H1 (cell line): ENCODE data around the gene TMEM209. TPM values are rescaled to one million over a fixed set of nuclear protein-coding genes. Genes with fewer than 3 reads are reported as not detected.

ENCODE experiments used
- CTCF ChIA-PET: fragments of 300-600 bp; sonication (Branson Sonifier 250); formaldehyde crosslinking; loops from one replicate; lab custom pipeline; 2021; ENCODE audit not compliant: partially characterized antibody; lab: Charles Lee
- POLR2A ChIA-PET: fragments of 300-600 bp; sonication (Branson Sonifier 250); formaldehyde crosslinking; loops from one replicate; lab custom pipeline; 2021; ENCODE audit warnings: inconsistent platforms; ENCODE audit not compliant: partially characterized antibody; lab: Charles Lee
- DNase-seq, 2 experiments: peaks; one replicate each; pipeline versions ENCODE4 v3.0.0 to v3.0.0-alpha.2; 2010 to 2022; ENCODE audit warnings: low spot score in 2 of 2, low read depth in 1 of 2, mixed read lengths in 1 of 2
- FAIRE-seq: peaks from 2 replicates; lab custom pipeline; 2011; peaks lifted over from hg19 to GRCh38; lab: Jason Lieb, UNC
- H2AFZ ChIP-seq: 2 replicates; pipeline ENCODE4 v1.8.1; 2012; ENCODE audit warnings: low read length, inconsistent platforms
- H2AK5ac ChIP-seq: 2 replicates; pipeline ENCODE4 v1.6.1; 2013; ENCODE audit warnings: low read depth, low read length
- H2BK120ac ChIP-seq: replicated peaks from 2 replicates; pipeline ENCODE3; 2013; ENCODE audit warnings: low read depth, low read length, inconsistent platforms
- H2BK12ac ChIP-seq: 2 replicates; pipeline ENCODE4 v1.6.1; 2013; ENCODE audit warnings: low read depth, low read length
- H2BK15ac ChIP-seq: 2 replicates; pipeline ENCODE4 v1.6.1; 2013; ENCODE audit warnings: low read length
- H2BK20ac ChIP-seq: 2 replicates; pipeline ENCODE4 v1.6.1; 2013; ENCODE audit warnings: low read length
- H2BK5ac ChIP-seq: 2 replicates; pipeline ENCODE4 v1.6.1; 2013; ENCODE audit warnings: low read depth, low read length
- H3K14ac ChIP-seq: 2 replicates; pipeline ENCODE4 v1.6.1; 2013; ENCODE audit warnings: inconsistent platforms; ENCODE audit not compliant: insufficient read length
- H3K18ac ChIP-seq: 2 replicates; pipeline ENCODE4 v1.6.1; 2013; ENCODE audit warnings: low read length; ENCODE audit errors: extremely low read depth
- H3K23ac ChIP-seq: 2 replicates; pipeline ENCODE4 v1.6.1; 2013; ENCODE audit warnings: inconsistent platforms; ENCODE audit not compliant: insufficient read length
- H3K23me2 ChIP-seq: 2 replicates; pipeline ENCODE4 v1.6.1; 2013; ENCODE audit warnings: low read depth, low read length
- H3K27ac ChIP-seq: 2 replicates; pipeline ENCODE4 v1.6.1; 2011; ENCODE audit warnings: low read depth, low read length, inconsistent platforms
- H3K27me3 ChIP-seq, 4 experiments: replicated peaks in 1 of 4; 1 replicate in 1 of 4; 2 replicates in 3 of 4; pipeline versions ENCODE4 v1.6.1 to v1.8.1; 2011 to 2013; ENCODE audit warnings: low read length in 3 of 4, mild to moderate bottlenecking in 3 of 4, inconsistent platforms in 2 of 4, mixed read lengths in 2 of 4, moderate library complexity in 1 of 4; ENCODE audit not compliant: control insufficient read depth in 3 of 4, insufficient read depth in 3 of 4; ENCODE audit errors: extremely low read depth in 1 of 4
- H3K36me3 ChIP-seq, 4 experiments: 2 replicates each; pipeline versions ENCODE4 v1.6.1 to v1.8.1; 2011 to 2013; ENCODE audit warnings: mild to moderate bottlenecking in 4 of 4, low read length in 3 of 4, moderate library complexity in 2 of 4, control low read depth in 1 of 4, inconsistent platforms in 1 of 4; ENCODE audit not compliant: insufficient read depth in 4 of 4, control insufficient read depth in 2 of 4
- H3K4ac ChIP-seq: replicated peaks from 2 replicates; pipeline ENCODE3; 2013; ENCODE audit warnings: low read length, low read depth, mixed read lengths, inconsistent platforms; ENCODE audit not compliant: insufficient read length
- H3K4me1 ChIP-seq, 4 experiments: replicated peaks in 1 of 4; 1 replicate in 1 of 4; 2 replicates in 3 of 4; pipeline versions ENCODE4 v1.6.1 to v1.8.1; 2011 to 2013; ENCODE audit warnings: low read length in 3 of 4, inconsistent platforms in 2 of 4, mixed read lengths in 1 of 4; ENCODE audit not compliant: insufficient read depth in 4 of 4, control insufficient read depth in 3 of 4
- H3K4me2 ChIP-seq, 2 experiments: 2 replicates each; pipeline versions ENCODE4 v1.6.1 to v1.8.1; 2011 to 2013; ENCODE audit warnings: low read depth in 2 of 2, low read length in 2 of 2, control low read depth in 1 of 2, inconsistent platforms in 1 of 2, mild to moderate bottlenecking in 1 of 2; ENCODE audit not compliant: insufficient read depth in 1 of 2
- H3K4me3 ChIP-seq, 4 experiments: fragments of 200-600, 300-600 bp in 1 of 4; sonication (generic), shearing (Covaris generic), sonication (Bioruptor Twin) in 1 of 4; 2 replicates each; pipeline versions ENCODE4 v1.5.1 to v1.8.1; 2011 to 2016; ENCODE audit warnings: low read length in 4 of 4, low read depth in 3 of 4, control low read depth in 2 of 4, inconsistent platforms in 2 of 4, mild to moderate bottlenecking in 2 of 4, mixed read lengths in 1 of 4, moderate library complexity in 1 of 4; ENCODE audit not compliant: insufficient read depth in 2 of 4; ENCODE audit errors: extremely low read depth in 1 of 4
- H3K56ac ChIP-seq: replicated peaks from 2 replicates; pipeline ENCODE3; 2013; ENCODE audit warnings: low read depth, mild to moderate bottlenecking, mixed read lengths, low read length, inconsistent platforms; ENCODE audit not compliant: insufficient read length
- H3K79me1 ChIP-seq: 2 replicates; pipeline ENCODE4 v1.6.1; 2013; ENCODE audit warnings: low read depth, low read length, control low read depth
- H3K79me2 ChIP-seq, 2 experiments: 2 replicates each; pipeline versions ENCODE4 v1.6.1 to v1.8.1; 2012 to 2013; ENCODE audit warnings: low read length in 2 of 2, mild to moderate bottlenecking in 2 of 2, inconsistent platforms in 1 of 2; ENCODE audit not compliant: insufficient read depth in 2 of 2, control insufficient read depth in 1 of 2
- H3K9ac ChIP-seq, 4 experiments: replicated peaks in 1 of 4; 1 replicate in 1 of 4; 2 replicates in 3 of 4; pipeline versions ENCODE4 v1.6.1 to v1.8.1; 2011 to 2013; ENCODE audit warnings: low read depth in 3 of 4, low read length in 3 of 4, control low read depth in 2 of 4, mild to moderate bottlenecking in 2 of 4, moderate library complexity in 2 of 4, inconsistent platforms in 1 of 4; ENCODE audit errors: extremely low read depth in 1 of 4
- H3K9me3 ChIP-seq, 2 experiments: 2 replicates each; pipeline versions ENCODE4 v1.6.1 to v1.8.1; 2012 to 2013; ENCODE audit warnings: mild to moderate bottlenecking in 2 of 2, moderate library complexity in 2 of 2, control low read depth in 1 of 2, inconsistent platforms in 1 of 2, low read depth in 1 of 2, low read length in 1 of 2, mixed read lengths in 1 of 2; ENCODE audit not compliant: insufficient read depth in 2 of 2
- H4K20me1 ChIP-seq, 2 experiments: replicated peaks in 1 of 2; 2 replicates each; pipeline versions ENCODE3 to v1.8.1; 2011 to 2013; ENCODE audit warnings: inconsistent platforms in 2 of 2, low read length in 2 of 2, mild to moderate bottlenecking in 1 of 2; ENCODE audit not compliant: insufficient read depth in 2 of 2, control insufficient read depth in 1 of 2
- H4K5ac ChIP-seq: 2 replicates; pipeline ENCODE4 v1.6.1; 2013; ENCODE audit warnings: low read length, low read depth, mixed read lengths, inconsistent platforms; ENCODE audit not compliant: insufficient read length
- H4K8ac ChIP-seq: 2 replicates; pipeline ENCODE4 v1.8.0; 2013; ENCODE audit warnings: mild to moderate bottlenecking, moderate library complexity, low read length, inconsistent platforms; ENCODE audit not compliant: insufficient read depth; ENCODE audit errors: extremely low read depth
- H4K91ac ChIP-seq: replicated peaks from 2 replicates; pipeline ENCODE3; 2013; ENCODE audit warnings: low read length, mixed read lengths, inconsistent platforms; ENCODE audit not compliant: insufficient read length
- EP300 ChIP-seq, 2 experiments: IDR thresholded peaks; 1 replicate in 1 of 2; 2 replicates in 1 of 2; pipeline ENCODE4 v1.6.1; 2011 to 2012; ENCODE audit warnings: low read depth in 2 of 2, low read length in 2 of 2, mild to moderate bottlenecking in 2 of 2, borderline replicate concordance in 1 of 2, inconsistent platforms in 1 of 2, moderate library complexity in 1 of 2
- FOSL1 ChIP-seq: IDR thresholded peaks from 2 replicates; pipeline ENCODE4 v1.6.1; 2011; ENCODE audit warnings: mild to moderate bottlenecking, low read depth, low read length, moderate library complexity; ENCODE audit not compliant: insufficient read depth
- HDAC6 ChIP-seq: IDR thresholded peaks from one replicate; pipeline ENCODE4 v1.7.1; 2012; ENCODE audit warnings: low read depth, mild to moderate bottlenecking, inconsistent platforms, low read length, moderate library complexity
- NANOG ChIP-seq: IDR thresholded peaks from 2 replicates; pipeline ENCODE4 v1.6.1; 2011; ENCODE audit warnings: low read length, low read depth, mild to moderate bottlenecking, inconsistent platforms; ENCODE audit not compliant: insufficient read depth, poor library complexity, severe bottlenecking
- NRF1 ChIP-seq: IDR thresholded peaks from 2 replicates; pipeline ENCODE4 v1.6.1; 2011; ENCODE audit warnings: mild to moderate bottlenecking, low read depth, low read length, improper control_type of control experiment
- POLR2AphosphoS5 ChIP-seq: IDR thresholded peaks from 2 replicates; pipeline ENCODE4 v1.6.1; 2011; ENCODE audit warnings: low read depth, low read length
- POU5F1 ChIP-seq: IDR thresholded peaks from 2 replicates; pipeline ENCODE4 v1.6.1; 2011; ENCODE audit warnings: low read depth, mild to moderate bottlenecking, low read length, moderate library complexity
- SAP30 ChIP-seq: fragments of 300-600 bp; sonication (generic); IDR thresholded peaks from 2 replicates; pipeline ENCODE4 v1.7.1; 2012; ENCODE audit warnings: low read length, moderate library complexity, mild to moderate bottlenecking, inconsistent platforms; ENCODE audit not compliant: insufficient read depth, insufficient replicate concordance
- SIX5 ChIP-seq: IDR thresholded peaks from 2 replicates; pipeline ENCODE4 v1.6.1; 2011; ENCODE audit warnings: mild to moderate bottlenecking, low read depth, low read length
- SRF ChIP-seq: IDR thresholded peaks from 2 replicates; pipeline ENCODE4 v1.6.1; 2011; ENCODE audit warnings: mild to moderate bottlenecking, low read depth, low read length, moderate library complexity
- TEAD4 ChIP-seq: IDR thresholded peaks from 2 replicates; pipeline ENCODE4 v1.6.1; 2012; ENCODE audit warnings: low read depth, low read length, inconsistent platforms, mixed read lengths
- WGBS, 2 experiments: shearing (Covaris generic) in 1 of 2; methylation state at CpG; one replicate each; pipeline versions ENCODE4 v1.1.6 to v1.1.7; 2013 to 2015; ENCODE audit warnings: low lambda C conversion rate in 2 of 2, mixed read lengths in 2 of 2, inconsistent platforms in 1 of 2, low coverage in 1 of 2, missing lambda C conversion rate in 1 of 2; ENCODE audit not compliant: insufficient replicate concordance in 2 of 2, insufficient coverage in 1 of 2, insufficient read length in 1 of 2; ENCODE audit errors: extremely low coverage in 1 of 2, missing lambda C conversion rate in 1 of 2; 5-methylcytosine and 5-hydroxymethylcytosine counted together
- polyA plus RNA-seq, 7 experiments: library from polyadenylated mRNA; depleted of rRNA in 3 of 7; stranded (reverse) in 5 of 7; unstranded in 2 of 7; fragments of >200 nt in 5 of 7; fragments of 200-250 nt in 2 of 7; gene quantifications; 1 replicate in 5 of 7; 2 replicates in 1 of 7; 4 replicates in 1 of 7; pipeline versions ENCODE4 v1.2.1 to v1.2.3, GENCODE V29; 2011 to 2013; ENCODE audit warnings: missing spikeins in 2 of 7, mixed read lengths in 2 of 7
- total RNA-seq: library from RNA; stranded (reverse); fragmentation: NEBNext Ultra II Directional; extraction: Animal tissue kit (Norgen Biotek cat#: 25700); gene quantifications from 2 replicates; pipeline ENCODE4 v1.2.1, GENCODE V29; 2021

The TMEM209 gene
- total and polyA plus RNA-seq, 2 of the 8 experiments (the other 6 are each of a cell fraction or from before 2014, with no cell fraction given), result 28.5 to 30.5 TPM

DNA sequence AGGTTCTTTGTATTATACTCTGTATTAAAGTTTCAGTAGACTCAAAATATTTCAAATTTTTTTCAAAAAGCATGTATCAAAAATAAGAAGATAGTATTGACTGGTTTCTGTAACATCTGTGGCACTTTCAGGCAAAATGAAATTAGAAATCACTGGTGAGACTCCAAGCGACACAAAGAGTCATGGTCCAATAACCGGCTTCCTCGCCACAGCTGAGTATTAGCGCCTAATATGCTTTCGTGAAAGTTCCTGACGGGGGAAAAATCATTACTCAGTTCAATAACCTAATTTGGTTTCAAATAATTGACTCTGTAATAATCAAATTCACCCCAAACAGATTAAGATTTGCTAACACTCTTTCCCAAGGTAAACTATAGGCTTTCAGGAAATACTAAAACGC, 13.4 kb downstream of the TMEM209 start:
- Histone ChIP-seq H4K5ac (no peak overlapping the region), H2BK5ac (no peak overlapping the region), H3K56ac (no peak overlapping the region), H2BK12ac (no peak overlapping the region), H2BK120ac (no peak overlapping the region), H3K4ac (no peak overlapping the region), H2AK5ac (no peak overlapping the region), H3K27ac (no peak overlapping the region), H4K20me1 (no peaks in the 10 kb centered on the region), H4K8ac (no peak overlapping the region), H3K14ac (no peak overlapping the region), H2AFZ (no peak overlapping the region), H3K4me2 (no peak overlapping the region), H3K9me3 (no peaks in the 10 kb centered on the region), H2BK15ac (no peak overlapping the region), H3K4me3 (no peak overlapping the region), H2BK20ac (no peak overlapping the region), H3K4me1 (no peaks in the 10 kb centered on the region), H3K9ac (no peak overlapping the region), H3K36me3 (peaks cover 0 to 46% (median 12%) of the 10 kb centered on the region in 4 experiments; a peak in 5 of 8 replicates), H3K18ac (no peak overlapping the region), H3K79me1 (no peaks in the 10 kb centered on the region), H3K79me2 (no peaks in the 10 kb centered on the region), H3K23me2 (no peaks in the 10 kb centered on the region), H3K23ac (no peak overlapping the region), H4K91ac (no peak overlapping the region), H3K27me3 (peaks cover 0 to 1% (median 0%) of the 10 kb centered on the region in 4 experiments; a peak in 1 of 7 replicates)
- FAIRE-seq, result no peak
- ChIA-PET CTCF (interaction anchor here (0.7 to 2.1 kb wide), 5 partner anchors 9 to 25 kb away, joined by 3 to 4 read pairs (median 3); partner anchors contain the start of gene TMEM209), POLR2A (interaction anchor here (1.4 to 2.4 kb wide), 3 partner anchors 12 to 19 kb away, joined by 5 to 7 read pairs (median 5); partner anchors contain the start of gene TMEM209)
- WGBS, 2 experiments, result 97% methylated on average over 7 of the region's 7 CpGs; no CpG with 5 or more reads in 1 of the 2 experiments
- TF ChIP-seq TEAD4, result no peak
- no peak for TF ChIP-seq FOSL1
- no peak for TF ChIP-seq NRF1
- TF ChIP-seq SIX5, result no peak
- TF ChIP-seq EP300 (IDR thresholded peaks at IDR 0.05; ENCODE audit: borderline replicate concordance in 1 of 2, low read depth in 2 of 2, low read length in 2 of 2), result no peak
- no peak for TF ChIP-seq NANOG
- no peak for TF ChIP-seq POLR2AphosphoS5
- TF ChIP-seq SAP30, result no peak
- no peak for TF ChIP-seq POU5F1
- no peak for TF ChIP-seq SRF
- TF ChIP-seq HDAC6, result no peak
- DNase-seq, result no peak
